ENCODE measurements around the gene LYPD6B. TPM values are rescaled to one million over a fixed set of nuclear protein-coding genes. Genes with fewer than 3 reads are reported as not detected.

Gene LYPD6B
- polyA plus RNA-seq, 1 of the 3 experiments (the other 2 are of a cell fraction): 18.2 TPM

DNA sequence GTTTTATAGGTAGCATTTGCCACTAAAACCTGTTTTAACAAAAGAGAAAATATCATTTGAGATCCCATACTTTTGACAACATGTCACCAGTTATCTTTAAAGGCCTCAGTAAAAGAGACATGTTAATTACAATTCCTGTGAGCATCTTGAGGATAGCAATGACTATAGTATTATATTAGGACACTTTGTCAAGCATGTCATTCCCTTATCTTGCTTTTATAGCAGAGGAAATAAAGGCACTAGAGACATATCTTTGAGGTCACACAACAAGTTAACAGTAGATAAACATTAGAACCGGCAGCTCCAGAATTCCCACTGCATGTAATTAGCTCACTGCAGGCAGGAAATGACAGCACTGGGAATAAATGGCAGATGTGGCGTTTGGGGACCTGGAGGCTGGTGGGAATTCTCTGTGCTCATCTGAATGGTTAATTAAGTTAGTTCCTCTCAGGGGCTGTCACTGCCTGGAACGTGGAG, 25.9 kb downstream of the LYPD6B start:
- WGBS (ENCODE audit: low lambda C conversion rate): 33% methylated on average over 3 of the region's 3 CpGs
- Histone ChIP-seq H3F3A (replicated peaks; ENCODE audit: insufficient read depth) (peaks cover 37% of the 10 kb centered on the region), H2AFZ (ENCODE audit: low read depth) (peak overlapping the region; percentile 66; the same call in 1 of the 2 replicates), H3K9ac (peak overlapping the region; percentile 29; the same call in 1 of the 2 replicates), H4K20me1 (ENCODE audit: insufficient read depth) (no peaks in the 10 kb centered on the region), H3K79me2 (ENCODE audit: insufficient read depth) (no peaks in the 10 kb centered on the region), H3K4me2 (peak overlapping the region; percentile 21; the same call in 1 of the 2 replicates), H3K4me3 (ENCODE audit: low read depth in 2 of 2, low read length in 1 of 2) (no peak overlapping the region), H3K27me3 (ENCODE audit: insufficient read depth) (no peaks in the 10 kb centered on the region), H3K9me2 (no peaks in the 10 kb centered on the region), H3K4me1 (ENCODE audit: control insufficient read depth in 1 of 2, insufficient read depth in 2 of 2, low read depth in 1 of 2, low read length in 1 of 2) (peaks cover 9 to 25% of the 10 kb centered on the region in 2 experiments), H3K36me3 (replicated peaks in 1 of 2; ENCODE audit: control insufficient read depth in 1 of 2, insufficient read depth in 2 of 2, low read length in 1 of 2) (no peaks in the 10 kb centered on the region), H3K27ac (ENCODE audit: low read depth in 2 of 2, low read length in 1 of 2) (peak overlapping the region; percentile 24 to 86), H3K9me3 (no peaks in the 10 kb centered on the region)
- ChIA-PET CTCF (interaction anchor here (0.8 to 1.4 kb wide), 4 partner anchors 23 to 33 kb away, joined by 3 to 5 read pairs (median 3); partner anchors contain the start of gene LYPD6B), POLR2A (no interaction called here)
- TF ChIP-seq TEAD4 (IDR thresholded peaks at IDR 0.05; ENCODE audit: borderline replicate concordance, insufficient read depth): no peak
- TF ChIP-seq, protein P1, sequence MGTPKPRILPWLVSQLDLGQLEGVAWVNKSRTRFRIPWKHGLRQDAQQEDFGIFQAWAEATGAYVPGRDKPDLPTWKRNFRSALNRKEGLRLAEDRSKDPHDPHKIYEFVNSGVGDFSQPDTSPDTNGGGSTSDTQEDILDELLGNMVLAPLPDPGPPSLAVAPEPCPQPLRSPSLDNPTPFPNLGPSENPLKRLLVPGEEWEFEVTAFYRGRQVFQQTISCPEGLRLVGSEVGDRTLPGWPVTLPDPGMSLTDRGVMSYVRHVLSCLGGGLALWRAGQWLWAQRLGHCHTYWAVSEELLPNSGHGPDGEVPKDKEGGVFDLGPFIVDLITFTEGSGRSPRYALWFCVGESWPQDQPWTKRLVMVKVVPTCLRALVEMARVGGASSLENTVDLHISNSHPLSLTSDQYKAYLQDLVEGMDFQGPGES (IDR thresholded peaks at IDR 0.05; ENCODE audit: low read depth, low read length): no peak
- TF ChIP-seq FOXM1 (IDR thresholded peaks at IDR 0.05; ENCODE audit: low read depth): no peak
- TF ChIP-seq RAD21 (IDR thresholded peaks at IDR 0.05; ENCODE audit: low read length): no peak
- TF ChIP-seq YY1 (IDR thresholded peaks at IDR 0.05; ENCODE audit: low read depth): no peak
- no peak for TF ChIP-seq JUND (IDR thresholded peaks at IDR 0.05)
- no peak for TF ChIP-seq NRF1 (IDR thresholded peaks at IDR 0.05; ENCODE audit: low read depth, low read length)
- no peak for TF ChIP-seq FOXJ3 (CRISPR knock-in tag; IDR thresholded peaks at IDR 0.05)
- no peak for TF ChIP-seq GABPA (IDR thresholded peaks at IDR 0.05; ENCODE audit: low read depth)
- TF ChIP-seq RXRA (IDR thresholded peaks at IDR 0.05; ENCODE audit: borderline replicate concordance, low read depth): no peak
- no peak for TF ChIP-seq EZH2phosphoT487 (IDR thresholded peaks at IDR 0.05; ENCODE audit: borderline replicate concordance, low read depth)
- no peak for TF ChIP-seq EP300 (IDR thresholded peaks at IDR 0.05; ENCODE audit: borderline replicate concordance in 1 of 2, low read depth in 1 of 2, low read length in 1 of 2)
- TF ChIP-seq, protein P2, sequence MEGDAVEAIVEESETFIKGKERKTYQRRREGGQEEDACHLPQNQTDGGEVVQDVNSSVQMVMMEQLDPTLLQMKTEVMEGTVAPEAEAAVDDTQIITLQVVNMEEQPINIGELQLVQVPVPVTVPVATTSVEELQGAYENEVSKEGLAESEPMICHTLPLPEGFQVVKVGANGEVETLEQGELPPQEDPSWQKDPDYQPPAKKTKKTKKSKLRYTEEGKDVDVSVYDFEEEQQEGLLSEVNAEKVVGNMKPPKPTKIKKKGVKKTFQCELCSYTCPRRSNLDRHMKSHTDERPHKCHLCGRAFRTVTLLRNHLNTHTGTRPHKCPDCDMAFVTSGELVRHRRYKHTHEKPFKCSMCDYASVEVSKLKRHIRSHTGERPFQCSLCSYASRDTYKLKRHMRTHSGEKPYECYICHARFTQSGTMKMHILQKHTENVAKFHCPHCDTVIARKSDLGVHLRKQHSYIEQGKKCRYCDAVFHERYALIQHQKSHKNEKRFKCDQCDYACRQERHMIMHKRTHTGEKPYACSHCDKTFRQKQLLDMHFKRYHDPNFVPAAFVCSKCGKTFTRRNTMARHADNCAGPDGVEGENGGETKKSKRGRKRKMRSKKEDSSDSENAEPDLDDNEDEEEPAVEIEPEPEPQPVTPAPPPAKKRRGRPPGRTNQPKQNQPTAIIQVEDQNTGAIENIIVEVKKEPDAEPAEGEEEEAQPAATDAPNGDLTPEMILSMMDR (IDR thresholded peaks at IDR 0.05): no peak
- no peak for TF ChIP-seq NFIC (IDR thresholded peaks at IDR 0.05; ENCODE audit: borderline replicate concordance)
- TF ChIP-seq TCF12 (IDR thresholded peaks at IDR 0.05): no peak
- no peak for TF ChIP-seq TAF1 (IDR thresholded peaks at IDR 0.05; ENCODE audit: borderline replicate concordance, low read depth, low read length)
- no peak for TF ChIP-seq ELF1 (IDR thresholded peaks at IDR 0.05)
- DNase-seq: peak; percentile 15

Data from SK-N-SH (cell line).